ENCODE data around the gene CYGB.

- no peak for TF ChIP-seq CTCF (IDR thresholded peaks at IDR 0.05)
- TF ChIP-seq POLR2A (IDR thresholded peaks at IDR 0.05) = no peak
Observed at GRCh38 chr17:76550712-76551615, 13.5 kb upstream of the CYGB start.

Measured in esophagus squamous epithelium (tissue), 4 donors.